Measurements from ENCODE around the gene PPP1R8.
"Not testable (repeated sequence)": the region's sequence is repeated elsewhere in the genome, so short reads cannot be mapped to it uniquely, and the experiment has no call there.

PPP1R8 gene

GRCh38 chr1:27871076-27871475 is 40.5 kb downstream of the PPP1R8 start:
- WGBS (ENCODE audit: insufficient coverage, insufficient read length) = no CpG with 5 or more reads among the region's 7 CpGs
- H3K27ac ChIP-seq (ENCODE audit: low read length); H3K9me3 ChIP-seq (ENCODE audit: control insufficient read depth, insufficient read depth, low read length); DNase-seq (ENCODE audit: low read depth, low spot score); H3K36me3 ChIP-seq (ENCODE audit: control insufficient read depth, insufficient read depth, low read length); H3K27me3 ChIP-seq (ENCODE audit: control insufficient read depth, insufficient read depth, low read length); H3K4me3 ChIP-seq (ENCODE audit: low read length); H3K4me1 ChIP-seq (ENCODE audit: control insufficient read depth, insufficient read depth, low read length): not testable (repeated sequence)

GRCh38 chr1:27872059-27872801 is 41.6 kb downstream of the PPP1R8 start, which contains the start of gene THEMIS2:
THEMIS2 (plus strand) TSS chr1:27872544; CDS start chr1:27872572, 28 bp downstream.
- no peaks in the 10 kb centered on the region for H3K36me3 ChIP-seq (ENCODE audit: control insufficient read depth, insufficient read depth, low read length)
- H3K9me3 ChIP-seq (ENCODE audit: control insufficient read depth, insufficient read depth, low read length) = no peaks in the 10 kb centered on the region
- no peak within 1 kb of the TSS for H3K27ac ChIP-seq (ENCODE audit: low read length)
- H3K27me3 ChIP-seq (ENCODE audit: control insufficient read depth, insufficient read depth, low read length) = no peaks in the 10 kb centered on the region
- WGBS (ENCODE audit: insufficient coverage, insufficient read length) = no CpG with 5 or more reads among the region's 53 CpGs
- DNase-seq (ENCODE audit: low read depth, low spot score) = no peak
- H3K4me3 ChIP-seq (ENCODE audit: low read length) = peak within 1 kb of the TSS; percentile 52; the same call in 1 of the 2 replicates
- peaks cover 6% of the 10 kb centered on the region for H3K4me1 ChIP-seq (ENCODE audit: control insufficient read depth, insufficient read depth, low read length)

GRCh38 chr1:27872802-27873551 is 42.4 kb downstream of the PPP1R8 start:
- Histone ChIP-seq H3K4me3 (ENCODE audit: low read length) (peak overlapping the region; percentile 52; the same call in 1 of the 2 replicates), H3K4me1 (ENCODE audit: control insufficient read depth, insufficient read depth, low read length) (peaks cover 6% of the 10 kb centered on the region), H3K27ac (ENCODE audit: low read length) (no peak overlapping the region), H3K9me3 (ENCODE audit: control insufficient read depth, insufficient read depth, low read length) (no peaks in the 10 kb centered on the region), H3K36me3 (ENCODE audit: control insufficient read depth, insufficient read depth, low read length) (no peaks in the 10 kb centered on the region), H3K27me3 (ENCODE audit: control insufficient read depth, insufficient read depth, low read length) (no peaks in the 10 kb centered on the region)
- WGBS (ENCODE audit: insufficient coverage, insufficient read length) = no CpG with 5 or more reads among the region's 38 CpGs
- DNase-seq (ENCODE audit: low read depth, low spot score) = no peak

GRCh38 chr1:27873671-27874384 is 43.2 kb downstream of the PPP1R8 start:
- H3K4me3 ChIP-seq (ENCODE audit: low read length) = no peak overlapping the region
- H3K36me3 ChIP-seq (ENCODE audit: control insufficient read depth, insufficient read depth, low read length) = no peaks in the 10 kb centered on the region
- no peak for DNase-seq (ENCODE audit: low read depth, low spot score)
- H3K27me3 ChIP-seq (ENCODE audit: control insufficient read depth, insufficient read depth, low read length) = no peaks in the 10 kb centered on the region
- WGBS (ENCODE audit: insufficient coverage, insufficient read length) = no CpG with 5 or more reads among the region's 16 CpGs
- no peaks in the 10 kb centered on the region for H3K9me3 ChIP-seq (ENCODE audit: control insufficient read depth, insufficient read depth, low read length)
- peaks cover 4% of the 10 kb centered on the region for H3K4me1 ChIP-seq (ENCODE audit: control insufficient read depth, insufficient read depth, low read length)
- no peak overlapping the region for H3K27ac ChIP-seq (ENCODE audit: low read length)

GRCh38 chr1:27876341-27877114 is 45.9 kb downstream of the PPP1R8 start:
- Histone ChIP-seq H3K9me3 (ENCODE audit: control insufficient read depth, insufficient read depth, low read length) (no peaks in the 10 kb centered on the region), H3K27me3 (ENCODE audit: control insufficient read depth, insufficient read depth, low read length) (no peaks in the 10 kb centered on the region), H3K36me3 (ENCODE audit: control insufficient read depth, insufficient read depth, low read length) (no peaks in the 10 kb centered on the region), H3K4me3 (ENCODE audit: low read length) (no peak overlapping the region), H3K4me1 (ENCODE audit: control insufficient read depth, insufficient read depth, low read length) (0 out of 2 replicates have a peak, but pooled peaks cover 1% of the 10 kb centered on the region), H3K27ac (ENCODE audit: low read length) (no peak overlapping the region)
- no peak for DNase-seq (ENCODE audit: low read depth, low spot score)
- WGBS (ENCODE audit: insufficient coverage, insufficient read length) = no CpG with 5 or more reads among the region's 18 CpGs

GRCh38 chr1:27877115-27877416 is 46.5 kb downstream of the PPP1R8 start:
- H3K4me3 ChIP-seq (ENCODE audit: low read length) = no peak overlapping the region
- no peaks in the 10 kb centered on the region for H3K27me3 ChIP-seq (ENCODE audit: control insufficient read depth, insufficient read depth, low read length)
- H3K27ac ChIP-seq (ENCODE audit: low read length) = no peak overlapping the region
- WGBS (ENCODE audit: insufficient coverage, insufficient read length) = no CpG with 5 or more reads among the region's 2 CpGs
- H3K9me3 ChIP-seq (ENCODE audit: control insufficient read depth, insufficient read depth, low read length) = no peaks in the 10 kb centered on the region
- DNase-seq (ENCODE audit: low read depth, low spot score) = no peak
- H3K36me3 ChIP-seq (ENCODE audit: control insufficient read depth, insufficient read depth, low read length) = peaks cover 4% of the 10 kb centered on the region
- H3K4me1 ChIP-seq (ENCODE audit: control insufficient read depth, insufficient read depth, low read length) = 0 out of 2 replicates have a peak, but pooled peaks cover 1% of the 10 kb centered on the region

GRCh38 chr1:27878039-27878438 is 47.5 kb downstream of the PPP1R8 start:
- Histone ChIP-seq H3K36me3 (ENCODE audit: control insufficient read depth, insufficient read depth, low read length) (peaks cover 8% of the 10 kb centered on the region), H3K4me3 (ENCODE audit: low read length) (no peak overlapping the region), H3K27me3 (ENCODE audit: control insufficient read depth, insufficient read depth, low read length) (no peaks in the 10 kb centered on the region), H3K9me3 (ENCODE audit: control insufficient read depth, insufficient read depth, low read length) (no peaks in the 10 kb centered on the region), H3K4me1 (ENCODE audit: control insufficient read depth, insufficient read depth, low read length) (0 out of 2 replicates have a peak, but pooled peaks cover 1% of the 10 kb centered on the region), H3K27ac (ENCODE audit: low read length) (no peak overlapping the region)
- no CpG with 5 or more reads among the region's 4 CpGs for WGBS (ENCODE audit: insufficient coverage, insufficient read length)
- DNase-seq (ENCODE audit: low read depth, low spot score) = no peak

- no peak for DNase-seq (ENCODE audit: low read depth, low spot score)
- no peaks in the 10 kb centered on the region for H3K4me1 ChIP-seq (ENCODE audit: control insufficient read depth, insufficient read depth, low read length)
- no peak overlapping the region for H3K27ac ChIP-seq (ENCODE audit: low read length)
- no CpG with 5 or more reads among the region's 8 CpGs for WGBS (ENCODE audit: insufficient coverage, insufficient read length)
- no peaks in the 10 kb centered on the region for H3K9me3 ChIP-seq (ENCODE audit: control insufficient read depth, insufficient read depth, low read length)
- H3K36me3 ChIP-seq (ENCODE audit: control insufficient read depth, insufficient read depth, low read length) = peaks cover 8% of the 10 kb centered on the region
- no peak overlapping the region for H3K4me3 ChIP-seq (ENCODE audit: low read length)
- H3K27me3 ChIP-seq (ENCODE audit: control insufficient read depth, insufficient read depth, low read length) = no peaks in the 10 kb centered on the region
Measured at GRCh38 chr1:27878787-27879335, 48.3 kb downstream of the PPP1R8 start.

- Histone ChIP-seq H3K27me3 (ENCODE audit: control insufficient read depth, insufficient read depth, low read length) (no peaks in the 10 kb centered on the region), H3K36me3 (ENCODE audit: control insufficient read depth, insufficient read depth, low read length) (peaks cover 8% of the 10 kb centered on the region), H3K27ac (ENCODE audit: low read length) (no peak overlapping the region), H3K4me1 (ENCODE audit: control insufficient read depth, insufficient read depth, low read length) (no peaks in the 10 kb centered on the region), H3K4me3 (ENCODE audit: low read length) (no peak overlapping the region), H3K9me3 (ENCODE audit: control insufficient read depth, insufficient read depth, low read length) (no peaks in the 10 kb centered on the region)
- WGBS (ENCODE audit: insufficient coverage, insufficient read length) = no CpG with 5 or more reads among the region's 10 CpGs
- DNase-seq (ENCODE audit: low read depth, low spot score) = no peak
Measured at GRCh38 chr1:27879374-27880082, 48.9 kb downstream of the PPP1R8 start.

Measured in iPS DF 6.9 (cell line).